Activated gamma-delta T cell (primary cell): Measurements from ENCODE around the gene STK39.
"Not testable (repeated sequence)": the region's sequence is repeated elsewhere in the genome, so short reads cannot be mapped to it uniquely, and the experiment has no call there.

Experiments
- DNase-seq: peaks from one replicate; lab custom pipeline; 2025; lab: John Stamatoyannopoulos, UW

Gene STK39

DNA sequence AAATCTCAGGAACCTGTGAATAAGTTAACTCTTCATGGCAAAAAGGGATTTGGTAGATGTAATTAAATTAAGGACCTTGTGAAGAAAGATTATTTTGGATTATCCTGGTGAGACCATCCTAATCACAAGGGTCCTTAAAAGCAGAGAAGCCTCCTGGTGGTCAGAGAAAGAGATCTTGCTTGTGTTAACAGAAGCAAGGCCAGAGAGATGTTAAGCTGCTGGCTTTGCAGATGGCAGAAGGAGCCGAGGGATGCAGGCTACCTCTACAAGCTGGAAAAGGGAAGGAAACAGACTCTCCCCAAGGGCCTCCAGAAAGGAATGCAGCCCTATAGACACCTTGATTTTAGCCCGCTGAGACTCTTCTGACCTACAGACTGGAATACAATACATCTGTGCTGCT, 197.0 kb downstream of the STK39 start:
- no peak for DNase-seq

DNA sequence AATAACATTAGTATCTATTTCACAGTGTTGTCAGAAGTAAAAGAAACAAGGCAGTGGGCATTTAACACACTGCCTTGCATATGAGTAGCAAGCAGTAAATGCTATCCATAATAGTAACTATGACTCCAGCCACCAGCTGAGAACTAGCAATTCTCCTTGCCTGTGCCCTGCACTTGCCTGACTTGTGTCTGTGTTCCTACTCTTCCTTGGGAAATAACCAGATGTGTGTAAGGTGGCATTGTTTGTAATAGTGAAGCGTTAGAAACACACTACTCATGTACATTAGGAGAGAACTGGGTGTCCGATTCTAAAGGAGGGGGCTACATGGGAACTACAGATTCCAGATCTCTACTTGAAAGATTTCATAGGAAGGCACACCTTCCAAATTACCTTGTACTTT, 197.8 kb downstream of the STK39 start:
- no peak for DNase-seq

DNA sequence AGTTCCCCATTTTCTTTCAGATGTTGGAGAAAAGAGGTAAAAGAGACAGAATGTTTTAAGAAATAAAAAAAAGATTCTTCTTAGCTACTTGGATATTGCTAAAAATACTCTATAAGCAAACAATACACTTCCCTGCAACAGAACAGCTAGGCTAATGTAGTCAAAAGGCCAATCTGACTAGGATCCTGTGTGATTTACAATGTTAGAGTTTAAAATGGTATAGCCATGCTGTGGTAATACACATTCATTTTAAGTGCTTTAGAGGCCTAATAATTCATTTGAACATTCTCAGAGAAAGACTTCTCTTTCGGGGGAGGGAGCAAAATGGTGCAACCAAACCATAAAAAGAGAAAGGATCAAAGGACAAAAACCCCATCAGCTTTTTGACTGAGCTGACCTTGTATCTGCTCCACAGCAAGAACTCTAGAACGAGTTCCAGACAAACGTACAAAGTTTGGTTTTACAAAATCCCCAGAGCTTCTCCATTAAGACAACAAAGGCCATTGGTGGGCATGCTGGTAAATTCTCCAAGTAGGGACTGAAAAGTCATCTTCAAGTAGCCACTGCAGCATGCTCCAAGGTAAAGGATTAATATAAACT, 200.2 kb downstream of the STK39 start:
- no peak for DNase-seq

DNA sequence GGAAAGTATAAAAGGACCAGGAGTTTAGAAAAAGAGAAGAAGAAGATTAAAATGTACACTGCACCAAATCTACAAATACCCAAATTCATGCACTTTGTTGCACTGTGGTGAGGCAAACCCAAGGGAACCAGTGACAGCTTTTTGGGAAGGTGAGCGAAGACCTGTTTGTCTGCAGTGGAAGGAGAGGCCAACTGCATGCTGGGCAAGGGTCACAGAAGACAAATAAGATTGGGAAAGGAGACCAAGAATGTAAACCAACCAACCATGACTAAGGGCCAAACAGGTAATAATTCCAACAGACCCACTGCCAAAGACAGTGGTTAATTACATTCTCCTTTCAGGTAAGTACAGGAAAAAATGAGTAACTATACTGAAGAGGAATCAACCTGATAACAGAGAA, 202.8 kb downstream of the STK39 start:
- no peak for DNase-seq

GRCh38 chr2:168044176-168044575, 203.2 kb downstream of the STK39 start:
- no peak for DNase-seq

DNA sequence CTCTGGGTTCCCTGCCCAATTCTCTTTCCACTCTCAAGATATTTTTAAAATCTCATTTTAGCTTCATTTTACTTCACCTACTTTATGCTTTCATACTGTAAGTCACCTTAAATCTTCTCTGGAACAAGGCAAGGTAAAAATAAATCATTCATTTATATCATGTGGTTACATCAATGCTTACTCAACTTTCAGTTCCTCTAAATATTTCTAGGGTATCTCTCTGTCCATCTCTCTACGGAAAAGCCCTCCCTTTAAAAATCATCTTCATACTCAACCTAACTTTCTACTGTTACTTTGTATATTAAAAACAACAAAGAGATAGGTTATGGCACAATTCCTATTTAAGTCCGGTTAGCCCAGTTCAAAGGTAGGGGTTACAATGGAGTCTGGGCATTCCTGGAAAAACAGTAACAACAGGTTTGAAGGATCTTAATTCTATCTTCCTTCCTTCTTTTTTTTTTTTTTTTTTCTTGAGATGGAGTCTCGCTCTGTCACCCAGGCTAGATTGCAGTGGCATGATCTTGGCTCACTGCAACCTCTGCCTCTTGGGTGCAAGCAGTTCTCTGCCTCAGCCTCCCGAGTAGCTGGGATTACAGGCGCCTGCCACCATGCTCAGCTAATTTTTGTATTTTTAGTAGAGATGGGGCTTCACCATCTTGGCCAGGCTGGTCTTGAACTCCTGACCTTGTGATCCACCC, 205.1 kb downstream of the STK39 start:
- DNase-seq: not testable (repeated sequence)

DNA sequence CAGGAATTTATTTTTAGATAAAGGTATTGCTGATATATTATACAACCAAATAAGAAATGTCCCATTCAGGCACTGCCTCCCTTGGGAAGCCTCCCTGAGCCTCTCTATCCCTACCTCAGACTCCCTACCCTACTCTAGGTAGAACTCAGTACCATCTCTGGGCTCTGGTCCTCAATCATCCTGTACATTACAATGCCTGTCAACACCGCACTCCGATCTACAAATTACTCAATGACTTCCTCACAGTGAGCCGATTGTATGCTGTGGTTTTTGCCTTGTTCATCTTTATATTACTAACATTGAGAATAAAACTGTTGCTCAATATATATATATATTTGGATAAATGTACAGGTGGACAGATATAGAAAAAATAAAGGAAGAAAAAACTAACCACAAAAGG, 207.5 kb downstream of the STK39 start:
- DNase-seq: no peak

GRCh38 chr2:168037778-168038177, 209.6 kb downstream of the STK39 start:
- no peak for DNase-seq

- DNase-seq: no peak
Measured at GRCh38 chr2:168035458-168035857, 211.9 kb downstream of the STK39 start.

DNA sequence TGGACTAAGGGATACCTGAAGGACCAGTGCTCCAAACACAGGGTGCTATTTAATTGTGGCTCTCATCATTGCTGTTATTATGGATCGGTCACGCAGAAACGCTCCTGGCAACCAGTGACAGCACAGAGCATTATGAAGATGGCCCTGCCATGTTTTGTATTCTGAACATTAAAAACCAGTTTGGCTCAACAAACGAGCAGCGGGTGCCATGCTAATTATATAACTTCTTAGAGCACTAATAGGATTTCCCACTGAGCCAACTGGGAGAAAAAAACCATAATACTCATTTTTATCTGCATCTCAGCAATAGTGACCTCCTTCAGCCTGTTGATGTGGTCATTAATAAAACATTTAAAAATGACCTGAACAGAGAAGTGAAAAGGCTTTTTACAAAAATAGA, 212.8 kb downstream of the STK39 start:
- no peak for DNase-seq

GRCh38 chr2:168033966-168034365, 213.4 kb downstream of the STK39 start:
- no peak for DNase-seq

DNA sequence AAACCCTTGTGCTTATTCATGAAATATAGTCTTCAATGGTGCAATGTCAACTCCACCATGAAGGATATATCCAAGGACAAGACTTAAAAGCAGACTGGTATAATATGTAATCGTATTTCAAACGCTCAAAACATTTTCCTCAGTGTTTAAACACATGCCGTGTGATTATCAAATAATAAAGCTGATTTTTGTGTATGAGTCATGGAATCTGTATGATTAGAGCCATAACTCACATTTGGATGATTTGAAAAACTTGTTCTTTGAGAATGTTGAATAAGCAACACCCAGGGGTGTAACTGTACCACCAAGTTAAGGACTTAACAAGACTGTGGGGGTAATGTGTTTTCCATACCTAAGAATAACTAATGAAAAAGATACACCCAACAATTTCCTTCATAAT, 215.3 kb downstream of the STK39 start:
- DNase-seq: no peak

DNA sequence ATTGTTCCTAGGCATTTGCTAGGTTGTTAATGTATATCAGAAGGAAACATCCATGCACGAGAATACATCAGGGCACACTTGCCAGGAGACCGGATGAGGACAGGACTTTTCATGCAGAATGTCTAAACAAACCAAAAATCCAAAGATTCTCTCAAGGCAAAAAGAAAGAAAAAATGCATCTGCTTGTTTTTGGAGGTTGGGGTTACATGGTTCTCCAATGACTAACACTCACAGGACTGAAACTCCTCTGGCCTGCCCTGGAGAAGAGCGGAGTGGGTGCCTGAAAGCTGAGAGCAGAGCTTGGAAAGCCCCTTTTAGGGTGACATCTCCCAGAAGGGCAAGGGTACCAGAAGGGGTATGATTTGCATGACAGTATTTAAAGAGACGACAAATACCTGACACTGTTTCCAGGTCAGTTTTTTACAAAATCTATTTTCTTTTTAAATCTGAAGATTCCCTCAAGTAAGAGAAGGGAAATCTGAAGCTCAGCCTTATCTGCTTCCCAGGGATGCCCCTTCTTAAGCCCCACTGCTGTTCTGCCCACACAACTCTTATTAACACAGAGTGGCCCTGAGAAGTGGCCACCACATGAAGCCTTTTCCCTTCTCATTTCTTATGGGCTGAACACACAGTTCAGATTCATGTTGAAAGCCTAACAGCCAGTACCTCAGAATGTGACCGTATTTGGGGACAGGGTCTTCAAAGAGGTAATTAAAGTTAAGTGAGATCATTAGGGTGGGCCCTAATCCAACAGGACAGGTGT, 216.4 kb downstream of the STK39 start:
- no peak for DNase-seq

- DNase-seq: no peak
Measured at GRCh38 chr2:168029071-168029470, 218.3 kb downstream of the STK39 start.

DNA sequence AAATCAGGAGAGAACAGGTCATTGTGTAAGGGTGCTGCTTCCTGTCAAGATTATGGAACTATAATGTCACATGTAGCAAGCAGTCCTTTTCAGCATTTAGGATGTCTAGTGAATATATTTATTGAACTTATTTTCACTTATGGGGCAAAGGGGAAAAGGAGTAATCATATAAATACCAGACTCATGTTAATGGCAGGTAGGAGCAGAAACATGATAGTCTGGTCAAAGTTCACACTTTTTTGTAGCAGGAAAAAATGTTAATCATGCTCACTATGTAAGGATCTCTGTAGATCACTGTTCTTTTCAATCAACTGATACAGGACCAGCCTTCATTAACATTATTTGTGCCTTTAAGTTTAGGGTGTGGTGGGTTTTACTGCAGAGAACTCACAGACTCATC, 219.0 kb downstream of the STK39 start:
- DNase-seq: no peak

DNA sequence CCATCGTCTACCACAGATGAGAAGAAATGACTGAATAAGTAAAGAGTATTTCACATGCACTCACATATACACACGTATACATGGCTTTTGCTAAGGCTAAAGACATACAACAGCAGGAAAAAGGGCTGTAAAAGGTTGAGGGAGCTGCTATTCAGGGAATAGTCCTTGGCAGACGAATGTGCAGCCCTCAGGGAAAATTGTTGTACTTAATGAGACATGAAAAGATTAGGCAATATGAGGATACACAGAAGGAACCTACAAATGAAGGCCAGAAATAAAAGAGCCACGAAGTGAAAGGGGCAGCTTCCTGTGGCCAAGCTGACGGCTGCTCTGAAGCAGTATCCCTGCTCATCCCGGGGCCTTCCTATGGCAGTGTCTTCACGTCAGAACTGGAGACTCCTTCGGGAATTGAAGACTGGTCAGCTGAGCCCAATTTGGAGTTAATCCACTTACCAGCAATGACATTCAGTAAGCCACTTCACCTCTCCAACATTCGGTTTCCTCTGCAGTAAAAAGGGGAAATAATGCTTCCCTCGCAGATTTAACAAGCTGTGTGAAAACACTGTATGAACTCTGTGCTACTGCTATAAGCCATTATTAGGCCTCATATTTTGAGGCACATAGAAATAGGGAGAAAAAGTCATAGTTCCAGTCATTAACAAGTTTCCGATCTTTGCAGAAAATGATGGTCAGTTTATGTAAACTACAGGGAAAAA, 221.8 kb downstream of the STK39 start:
- no peak for DNase-seq

DNA sequence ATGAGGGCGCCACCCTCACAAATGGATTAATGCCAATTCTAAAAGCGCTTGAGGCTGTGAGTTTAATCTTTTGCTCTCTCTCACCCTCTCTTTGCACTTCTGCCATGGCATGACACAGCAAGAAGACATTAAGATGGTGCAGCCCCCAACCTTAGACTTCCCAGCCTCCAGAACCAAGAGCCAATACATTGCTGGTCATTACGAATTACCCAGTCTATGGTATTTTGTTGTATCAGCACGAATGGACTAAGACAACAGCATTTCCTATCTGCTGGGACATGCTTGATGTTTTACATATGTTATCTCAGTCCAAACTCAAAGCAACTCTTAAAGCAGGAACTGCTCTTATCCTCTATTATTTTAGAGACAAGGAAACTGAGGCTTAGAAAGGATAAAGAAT, 222.9 kb downstream of the STK39 start:
- no peak for DNase-seq

DNA sequence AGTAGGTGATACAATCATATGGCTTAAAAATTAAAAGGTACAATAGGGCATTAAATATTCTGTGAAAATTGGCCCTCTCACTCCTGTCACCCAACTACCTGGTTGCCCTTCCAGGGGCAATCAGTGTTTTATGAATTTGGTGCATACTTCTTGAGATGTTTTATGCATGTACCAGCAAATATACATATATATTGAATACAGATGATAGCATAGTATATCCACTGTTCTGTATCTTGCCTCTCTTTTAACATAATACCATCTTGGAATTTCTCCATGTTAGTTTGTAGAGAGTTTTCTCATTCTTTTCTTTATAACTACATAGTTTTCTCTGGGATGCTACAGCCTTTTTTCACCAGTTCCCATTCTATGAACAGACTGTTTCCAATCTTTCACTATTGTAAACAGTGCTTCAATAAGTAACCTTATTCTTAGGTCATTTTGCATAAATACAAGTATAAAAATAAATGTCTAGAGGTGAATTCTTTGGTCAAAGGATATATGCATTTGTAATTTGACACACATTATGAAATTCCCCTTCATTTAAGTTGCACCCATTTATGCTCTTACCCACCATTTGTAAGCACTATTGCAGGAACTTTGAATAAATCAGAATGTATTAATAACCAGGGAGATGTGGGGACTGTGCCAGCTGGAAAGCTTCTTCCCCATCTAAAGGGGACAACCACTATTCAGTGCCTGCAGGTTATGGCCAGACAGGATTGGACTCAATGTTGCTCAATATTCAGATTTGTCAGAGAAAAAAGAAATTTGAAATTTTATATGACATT, 225.4 kb downstream of the STK39 start:
- no peak for DNase-seq

GRCh38 chr2:168015274-168015953, 232.0 kb downstream of the STK39 start:
- no peak for DNase-seq

- DNase-seq: no peak
Measured at GRCh38 chr2:168009900-168010299, 237.5 kb downstream of the STK39 start.

DNA sequence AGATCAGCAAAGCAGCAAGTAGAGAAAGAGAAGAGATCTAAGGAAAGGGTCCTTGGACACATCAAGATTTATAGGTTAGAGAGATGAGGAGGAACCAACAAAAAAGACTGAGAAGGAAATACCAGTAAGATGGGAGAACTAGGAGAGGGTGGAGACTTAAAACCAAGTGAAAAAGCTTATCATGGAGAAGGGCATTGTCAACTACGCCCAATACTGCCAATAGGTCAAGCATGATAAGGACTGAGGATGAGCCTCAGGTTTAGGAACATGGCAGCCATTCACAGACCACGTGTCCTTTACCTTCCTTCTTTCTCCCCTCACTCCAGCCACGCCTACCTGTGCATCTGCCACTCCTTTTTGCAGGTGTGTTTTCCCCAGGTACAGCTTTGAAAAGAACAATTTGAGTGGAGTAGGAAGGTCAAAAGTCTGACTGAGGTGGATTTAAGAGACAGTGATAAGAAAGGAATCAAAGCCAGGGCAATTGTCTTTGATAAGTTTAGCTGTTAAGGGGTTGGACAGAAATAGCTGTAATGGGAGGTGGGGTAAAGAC, 238.7 kb downstream of the STK39 start:
- DNase-seq: no peak
